Activated CD8-positive, alpha-beta memory T cell treated with anti-CD3 and anti-CD28 coated beads, Interleukin-2, amount 50 U/mL, for 1 hour (primary cell): Measurements from ENCODE around the gene KCNA3.
"Not testable (repeated sequence)": the region's sequence is repeated elsewhere in the genome, so short reads cannot be mapped to it uniquely, and the experiment has no call there.

Experiments used
- DNase-seq: peaks from one replicate; pipeline ENCODE4 v3.0.0-alpha.2; 2020; ENCODE audit errors: extremely low read depth

The KCNA3 gene

GRCh38 chr1:110680036-110680735, 5.4 kb upstream of the KCNA3 start:
- DNase-seq, result no peak

GRCh38 chr1:110677526-110677925, 2.8 kb upstream of the KCNA3 start:
- DNase-seq, result no peak

GRCh38 chr1:110676970-110677369, 2.2 kb upstream of the KCNA3 start:
- DNase-seq, result no peak

- no peak for DNase-seq
These were observed 486 bp upstream of the KCNA3 start for GRCh38 chr1:110675060-110675791.

- DNase-seq, result no peak
These were observed 869 bp downstream of the KCNA3 start for GRCh38 chr1:110673805-110674336.

- DNase-seq, result no peak
These were observed 1.5 kb downstream of the KCNA3 start for GRCh38 chr1:110673197-110673701.

GRCh38 chr1:110672753-110673108, 2.0 kb downstream of the KCNA3 start:
- DNase-seq, result no peak

- DNase-seq, result peak; percentile 69
These were observed 2.6 kb downstream of the KCNA3 start for GRCh38 chr1:110672001-110672752.

- DNase-seq, result no peak
These were observed 3.4 kb downstream of the KCNA3 start for GRCh38 chr1:110671361-110671760.

- no peak for DNase-seq
These were observed 6.2 kb downstream of the KCNA3 start for GRCh38 chr1:110668549-110668948.

- no peak for DNase-seq
These were observed 7.0 kb downstream of the KCNA3 start for GRCh38 chr1:110667776-110668175.

- DNase-seq, result no peak
These were observed 11.5 kb downstream of the KCNA3 start for GRCh38 chr1:110663241-110663640.

- not testable (repeated sequence) for DNase-seq
These were observed 15.2 kb downstream of the KCNA3 start for GRCh38 chr1:110659559-110659958.

GRCh38 chr1:110657351-110657750, 17.4 kb downstream of the KCNA3 start:
- DNase-seq, result no peak

- no peak for DNase-seq
These were observed 24.1 kb downstream of the KCNA3 start for GRCh38 chr1:110650609-110651008.

GRCh38 chr1:110648417-110648816, 26.3 kb downstream of the KCNA3 start:
- no peak for DNase-seq

- DNase-seq, result no peak
These were observed 27.4 kb downstream of the KCNA3 start for GRCh38 chr1:110647254-110647891.

GRCh38 chr1:110645821-110646735, 28.7 kb downstream of the KCNA3 start:
- no peak for DNase-seq

GRCh38 chr1:110645211-110645610, 29.5 kb downstream of the KCNA3 start:
- no peak for DNase-seq

- no peak for DNase-seq
These were observed 30.8 kb downstream of the KCNA3 start for GRCh38 chr1:110643879-110644472.
